Nephron (organoid): ENCODE measurements around the gene SLC22A16.

ENCODE experiments used
- H3K27ac Mint-ChIP-seq, 3 experiments: 2 replicates each; pipeline ENCODE4 v1.8.0; 2020; ENCODE audit warnings: mixed read lengths in 3 of 3, mild to moderate bottlenecking in 2 of 3, moderate library complexity in 1 of 3
- H3K27me3 Mint-ChIP-seq: 2 replicates; pipeline ENCODE4 v1.8.0; 2021; ENCODE audit warnings: low read depth, mild to moderate bottlenecking, moderate library complexity, mixed read lengths
- H3K36me3 Mint-ChIP-seq: 2 replicates; pipeline ENCODE4 v1.8.0; 2020; ENCODE audit warnings: low read depth, mixed read lengths
- H3K4me1 Mint-ChIP-seq: 2 replicates; pipeline ENCODE4 v1.8.0; 2020; ENCODE audit warnings: mixed read lengths
- H3K4me3 Mint-ChIP-seq, 3 experiments: 2 replicates each; pipeline ENCODE4 v1.8.0; 2020; ENCODE audit warnings: mild to moderate bottlenecking in 3 of 3, mixed read lengths in 3 of 3, moderate library complexity in 2 of 3
- H3K9me3 Mint-ChIP-seq: 2 replicates; pipeline ENCODE4 v1.8.0; 2020; ENCODE audit warnings: mixed read lengths
- CTCF ChIP-seq, 3 experiments: fragments of 200-600 bp; sonication (generic); IDR thresholded peaks; one replicate each; pipeline ENCODE4 v1.5.0; 2021; ENCODE audit warnings: antibody characterized with exemption in 3 of 3; ENCODE audit not compliant: unreplicated experiment in 3 of 3

SLC22A16 gene

GRCh38 chr6:110449541-110449895 is 26.9 kb downstream of the SLC22A16 start:
- no peaks in the 10 kb centered on the region for H3K4me1 Mint-ChIP-seq
- H3K9me3 Mint-ChIP-seq = peaks cover 3% of the 10 kb centered on the region
- H3K4me3 Mint-ChIP-seq = no peak overlapping the region
- no peaks in the 10 kb centered on the region for H3K36me3 Mint-ChIP-seq
- H3K27me3 Mint-ChIP-seq = no peaks in the 10 kb centered on the region
- no peak overlapping the region for H3K27ac Mint-ChIP-seq
- TF ChIP-seq CTCF (IDR thresholded peaks at IDR 0.05; ENCODE audit: unreplicated experiment in 3 of 3) = no peak

- no peak overlapping the region for H3K27ac Mint-ChIP-seq
- H3K4me3 Mint-ChIP-seq = no peak overlapping the region
- no peaks in the 10 kb centered on the region for H3K27me3 Mint-ChIP-seq
- no peaks in the 10 kb centered on the region for H3K4me1 Mint-ChIP-seq
- no peak for TF ChIP-seq CTCF (IDR thresholded peaks at IDR 0.05; ENCODE audit: unreplicated experiment in 3 of 3)
- peaks cover 3% of the 10 kb centered on the region for H3K9me3 Mint-ChIP-seq
- H3K36me3 Mint-ChIP-seq = no peaks in the 10 kb centered on the region
These were observed 27.4 kb downstream of the SLC22A16 start for GRCh38 chr6:110448846-110449540.

GRCh38 chr6:110447761-110448160 is 28.7 kb downstream of the SLC22A16 start:
- H3K27me3 Mint-ChIP-seq = no peaks in the 10 kb centered on the region
- peaks cover 3% of the 10 kb centered on the region for H3K9me3 Mint-ChIP-seq
- no peak for TF ChIP-seq CTCF (IDR thresholded peaks at IDR 0.05; ENCODE audit: unreplicated experiment in 3 of 3)
- H3K36me3 Mint-ChIP-seq = no peaks in the 10 kb centered on the region
- no peak overlapping the region for H3K27ac Mint-ChIP-seq
- H3K4me1 Mint-ChIP-seq = no peaks in the 10 kb centered on the region
- H3K4me3 Mint-ChIP-seq = no peak overlapping the region

GRCh38 chr6:110446405-110446804 is 30.0 kb downstream of the SLC22A16 start:
- Mint-ChIP-seq H3K9me3 (no peaks in the 10 kb centered on the region), H3K27ac (no peak overlapping the region), H3K36me3 (no peaks in the 10 kb centered on the region), H3K4me1 (no peaks in the 10 kb centered on the region), H3K4me3 (no peak overlapping the region), H3K27me3 (no peaks in the 10 kb centered on the region)
- TF ChIP-seq CTCF (IDR thresholded peaks at IDR 0.05; ENCODE audit: unreplicated experiment in 3 of 3) = no peak

- H3K27me3 Mint-ChIP-seq = peaks cover 4% of the 10 kb centered on the region
- no peak overlapping the region for H3K4me3 Mint-ChIP-seq
- no peaks in the 10 kb centered on the region for H3K4me1 Mint-ChIP-seq
These were observed 36.4 kb downstream of the SLC22A16 start for GRCh38 chr6:110440026-110440425.

More at GRCh38 chr6:110440026-110440425, 36.4 kb downstream of the SLC22A16 start:
- peaks cover 6% of the 10 kb centered on the region for H3K9me3 Mint-ChIP-seq
- no peaks in the 10 kb centered on the region for H3K36me3 Mint-ChIP-seq
- no peak overlapping the region for H3K27ac Mint-ChIP-seq
- TF ChIP-seq CTCF (IDR thresholded peaks at IDR 0.05; ENCODE audit: unreplicated experiment in 3 of 3) = no peak
